Testis (tissue), 3 donors: ENCODE measurements around the gene AMOTL2. TPM values are rescaled to one million over a fixed set of nuclear protein-coding genes. Genes with fewer than 3 reads are reported as not detected.

Source experiments
- DNase-seq: peaks from one replicate; pipeline ENCODE4 v3.0.0-alpha.2; 2019
- H3K27ac ChIP-seq, 2 donors: fragments of 200-600 bp; sonication (generic); one replicate each; pipeline ENCODE4 v1.5.1; 2019
- H3K27me3 ChIP-seq: fragments of 200-600 bp; sonication (generic); one replicate; pipeline ENCODE4 v1.5.1; 2019
- H3K36me3 ChIP-seq: fragments of 200-600 bp; sonication (generic); one replicate; pipeline ENCODE4 v1.5.1; 2017; ENCODE audit warnings: low read depth; ENCODE audit errors: missing control alignments
- H3K4me1 ChIP-seq: fragments of 200-600 bp; sonication (generic); one replicate; pipeline ENCODE4 v1.5.1; 2019
- H3K4me3 ChIP-seq, 2 donors: fragments of 200-600 bp; sonication (generic); one replicate each; pipeline ENCODE4 v1.5.1; 2017 to 2019
- H3K9me3 ChIP-seq: fragments of 200-600 bp; sonication (generic); one replicate; pipeline ENCODE4 v1.5.1; 2017
- POLR2A ChIP-seq: fragments of 450-650 bp; IDR thresholded peaks from one replicate; pipeline ENCODE4 v1.6.1; 2017; ENCODE audit warnings: antibody characterized with exemption, mild to moderate bottlenecking, moderate library complexity
- WGBS, 2 donors: methylation state at CpG; one replicate each; pipeline ENCODE4 v1.1.5; 2018; 5-methylcytosine and 5-hydroxymethylcytosine counted together
- intact Hi-C: fragments of 100-400 bp; cut with DNase I; formaldehyde crosslinking; loops from one replicate; pipeline ENCODE4 v1.15.1; 2023; ENCODE audit warnings: low total_unique reads
- polyA plus RNA-seq: library from polyadenylated mRNA; stranded (reverse); fragments of 350-450 nt; fragmentation: Illumina TruSeq; extraction: RNeasy Lipid Tissue Mini Kit (QIAGEN cat#74804); gene quantifications from one replicate; pipeline ENCODE4 v1.2.3, GENCODE V29; 2014; ENCODE audit warnings: low read depth, low replicate concordance; ENCODE audit not compliant: insufficient read depth
- total RNA-seq, 2 donors: library from RNA; depleted of rRNA; stranded (reverse); fragments of >200 nt; gene quantifications; one replicate each; pipeline ENCODE4 v1.2.3, GENCODE V29; 2016
- TF ChIP-seq, protein P1 (sequence below), 3 experiments: fragments of 450-650 bp in 2 of 3; fragments of 200-600 bp in 1 of 3; sonication (generic) in 1 of 3; IDR thresholded peaks; one replicate each; pipeline ENCODE4 v1.5.1; 2016 to 2019; ENCODE audit warnings: antibody characterized with exemption in 3 of 3, mild to moderate bottlenecking in 2 of 3, moderate library complexity in 1 of 3

AMOTL2 gene
- total and polyA plus RNA-seq, 3 donors from 2014 or later = 19.6 to 61.0 (median 35.8) TPM

DNA sequence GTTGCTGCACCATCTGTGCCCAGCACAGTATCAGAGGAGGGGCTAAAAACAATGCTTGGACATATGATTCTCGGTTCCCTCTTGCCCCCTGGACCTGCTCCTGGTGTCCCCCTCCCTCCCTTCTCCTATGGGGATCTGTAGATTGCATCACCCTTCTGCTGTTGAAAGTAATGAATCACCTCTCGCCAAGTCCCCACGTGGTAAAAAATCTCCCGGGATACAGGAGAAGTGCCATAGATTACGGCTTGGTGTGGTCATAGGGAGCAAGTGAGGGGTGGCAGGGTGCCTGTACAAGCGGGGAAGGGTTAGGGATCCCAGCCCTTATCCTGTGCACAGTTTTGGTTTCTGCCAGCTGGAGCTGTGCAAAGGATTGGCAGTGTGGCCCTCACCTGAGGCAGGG, 37.7 kb downstream of the AMOTL2 start:
- Histone ChIP-seq H3K4me1 (peaks cover 23% of the 10 kb centered on the region), H3K27me3 (no peaks in the 10 kb centered on the region), H3K36me3 (no peaks in the 10 kb centered on the region), H3K9me3 (no peaks in the 10 kb centered on the region), H3K27ac (no peak overlapping the region), H3K4me3 (no peak overlapping the region)
- TF ChIP-seq, protein P1, sequence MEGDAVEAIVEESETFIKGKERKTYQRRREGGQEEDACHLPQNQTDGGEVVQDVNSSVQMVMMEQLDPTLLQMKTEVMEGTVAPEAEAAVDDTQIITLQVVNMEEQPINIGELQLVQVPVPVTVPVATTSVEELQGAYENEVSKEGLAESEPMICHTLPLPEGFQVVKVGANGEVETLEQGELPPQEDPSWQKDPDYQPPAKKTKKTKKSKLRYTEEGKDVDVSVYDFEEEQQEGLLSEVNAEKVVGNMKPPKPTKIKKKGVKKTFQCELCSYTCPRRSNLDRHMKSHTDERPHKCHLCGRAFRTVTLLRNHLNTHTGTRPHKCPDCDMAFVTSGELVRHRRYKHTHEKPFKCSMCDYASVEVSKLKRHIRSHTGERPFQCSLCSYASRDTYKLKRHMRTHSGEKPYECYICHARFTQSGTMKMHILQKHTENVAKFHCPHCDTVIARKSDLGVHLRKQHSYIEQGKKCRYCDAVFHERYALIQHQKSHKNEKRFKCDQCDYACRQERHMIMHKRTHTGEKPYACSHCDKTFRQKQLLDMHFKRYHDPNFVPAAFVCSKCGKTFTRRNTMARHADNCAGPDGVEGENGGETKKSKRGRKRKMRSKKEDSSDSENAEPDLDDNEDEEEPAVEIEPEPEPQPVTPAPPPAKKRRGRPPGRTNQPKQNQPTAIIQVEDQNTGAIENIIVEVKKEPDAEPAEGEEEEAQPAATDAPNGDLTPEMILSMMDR (IDR thresholded peaks at IDR 0.05) = no peak
- TF ChIP-seq POLR2A = no peak
- WGBS, 2 donors = 85 to 90% methylated on average over 6 of the region's 6 CpGs
- intact Hi-C loops = no loop called here
- no peak for DNase-seq

DNA sequence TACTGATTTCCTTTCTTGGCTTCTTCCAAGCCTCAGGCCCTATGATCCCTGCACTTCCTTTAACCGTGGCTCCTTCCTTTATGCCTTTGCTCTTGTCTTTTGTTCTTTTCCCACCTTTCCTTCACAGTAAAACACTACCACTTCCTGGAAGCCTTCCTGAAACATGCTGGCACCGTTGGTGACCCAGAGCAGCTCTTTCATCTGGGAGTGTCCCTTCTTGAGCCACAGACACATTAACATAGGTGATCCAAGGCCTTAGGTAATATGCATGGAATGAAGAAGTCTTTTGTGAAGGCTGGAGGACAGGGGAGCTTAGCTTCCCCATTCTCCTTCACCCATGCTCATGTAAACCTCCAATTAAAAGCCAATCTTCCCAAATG, 39.4 kb downstream of the AMOTL2 start:
- H3K27me3 ChIP-seq = no peaks in the 10 kb centered on the region
- peaks cover 32% of the 10 kb centered on the region for H3K4me1 ChIP-seq
- H3K9me3 ChIP-seq = no peaks in the 10 kb centered on the region
- H3K4me3 ChIP-seq = no peak overlapping the region
- H3K27ac ChIP-seq = no peak overlapping the region
- DNase-seq = no peak
- intact Hi-C loops = no loop called here
- 71 to 76% methylated on average over 2 of the region's 2 CpGs for WGBS, 2 donors
- TF ChIP-seq POLR2A = no peak
- no peaks in the 10 kb centered on the region for H3K36me3 ChIP-seq

DNA sequence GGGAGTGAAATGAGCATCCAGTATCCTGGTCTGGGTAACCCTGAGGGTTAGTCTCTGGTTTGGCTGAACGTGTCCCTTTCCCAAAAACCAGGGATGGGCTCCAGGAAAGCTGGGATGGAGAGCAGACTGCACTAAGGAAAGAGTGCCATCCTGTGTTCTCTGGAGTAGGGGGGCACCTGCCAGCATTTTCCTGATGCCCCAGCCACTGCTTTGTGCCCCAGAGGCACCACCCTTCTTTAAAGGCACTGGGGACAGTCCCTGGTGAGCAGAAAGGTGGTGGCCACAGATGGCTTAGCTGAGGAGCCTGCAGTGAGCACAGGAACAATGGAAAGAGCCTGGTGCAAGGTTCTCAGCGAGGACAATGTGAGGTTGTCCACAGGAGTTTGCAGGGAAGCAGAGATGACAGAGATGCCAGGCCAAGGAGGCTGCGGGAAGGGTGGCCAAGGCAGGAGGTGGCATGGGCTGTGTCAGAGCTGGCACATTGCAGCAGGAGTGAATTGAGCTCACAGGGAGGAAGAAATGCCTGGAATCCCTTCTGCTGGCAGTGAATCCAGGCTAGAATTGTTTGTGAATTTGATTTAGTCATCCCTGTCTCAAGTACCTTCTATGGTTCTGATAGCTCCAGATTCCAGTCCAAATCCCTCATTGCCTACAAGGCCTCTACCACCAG, 39.9 kb downstream of the AMOTL2 start:
- intact Hi-C loops = no loop called here
- H3K9me3 ChIP-seq = no peaks in the 10 kb centered on the region
- no peaks in the 10 kb centered on the region for H3K27me3 ChIP-seq
- TF ChIP-seq POLR2A = no peak
- TF ChIP-seq, protein P1 (IDR thresholded peaks at IDR 0.05) = no peak
- H3K4me3 ChIP-seq = no peak overlapping the region
- DNase-seq = no peak
- H3K36me3 ChIP-seq = no peaks in the 10 kb centered on the region
- peak overlapping the region; percentile 51 to 66 for H3K27ac ChIP-seq
- H3K4me1 ChIP-seq = peaks cover 32% of the 10 kb centered on the region
- WGBS, 2 donors = 17 to 91% methylated on average over 1 to 3 of the region's 3 CpGs

DNA sequence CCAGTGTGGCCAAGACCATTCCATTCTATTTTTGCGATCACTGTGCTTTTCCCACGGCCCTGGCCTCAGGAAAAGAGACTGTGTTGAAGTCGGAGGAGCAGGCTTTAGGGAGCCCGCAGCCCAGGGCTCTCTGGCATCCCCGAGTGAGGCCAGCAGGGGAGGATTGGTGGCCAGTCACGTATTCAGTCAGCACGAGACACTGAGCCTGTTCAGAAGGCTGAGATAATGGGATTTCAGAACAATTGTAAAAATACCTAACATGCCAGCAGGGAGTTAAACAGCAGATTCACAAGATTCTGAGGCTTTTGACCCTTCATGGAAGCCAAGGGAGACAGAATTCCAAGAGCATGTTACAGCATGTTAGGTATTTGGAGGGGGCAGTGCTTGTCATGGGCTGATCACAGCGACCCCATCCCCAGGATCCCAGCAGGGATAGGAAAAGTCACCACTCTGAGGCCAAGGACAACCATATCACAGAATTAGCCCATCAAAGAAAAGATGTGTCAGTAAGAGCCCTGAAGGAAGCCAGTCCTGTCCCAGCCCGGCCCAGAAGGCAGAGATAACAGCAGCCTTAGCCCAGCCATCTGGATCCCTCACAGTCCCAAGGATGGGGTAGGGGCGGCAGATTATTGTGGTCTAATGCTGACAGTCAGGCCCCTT, 40.6 kb downstream of the AMOTL2 start:
- Histone ChIP-seq H3K4me3 (no peak overlapping the region), H3K27me3 (no peaks in the 10 kb centered on the region), H3K27ac (peak overlapping the region; percentile 51 to 66), H3K9me3 (no peaks in the 10 kb centered on the region), H3K4me1 (peaks cover 32% of the 10 kb centered on the region), H3K36me3 (no peaks in the 10 kb centered on the region)
- 34 to 47% methylated on average over 10 of the region's 10 CpGs for WGBS, 2 donors
- peak; percentile 44 for DNase-seq
- intact Hi-C loops = no loop called here
- TF ChIP-seq, protein P1 (IDR thresholded peaks at IDR 0.05) = no peak
- TF ChIP-seq POLR2A = no peak

DNA sequence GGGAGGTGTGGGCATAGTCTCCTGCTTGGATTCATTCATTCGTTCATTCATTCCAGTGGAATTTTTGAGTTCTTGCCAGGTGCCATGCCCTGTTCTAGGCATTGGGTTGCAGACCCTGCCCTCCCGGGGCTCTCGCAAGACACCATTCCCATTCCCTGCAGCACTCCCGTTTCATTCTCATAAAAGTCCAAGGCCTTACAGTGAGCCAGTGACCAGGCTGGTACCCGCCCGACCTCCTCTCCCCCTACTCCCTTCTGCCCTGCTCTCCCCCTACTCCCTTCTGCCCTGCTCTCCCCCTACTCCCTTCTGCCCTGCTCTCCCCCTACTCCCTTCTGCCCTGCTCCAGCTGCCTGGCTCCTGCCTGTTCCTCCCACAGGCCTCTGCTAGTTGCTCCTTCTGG, 41.9 kb downstream of the AMOTL2 start:
- H3K4me1 ChIP-seq = peaks cover 35% of the 10 kb centered on the region
- no peak for TF ChIP-seq POLR2A
- TF ChIP-seq, protein P1 (IDR thresholded peaks at IDR 0.05) = no peak
- H3K27ac ChIP-seq = no peak overlapping the region
- 79 to 85% methylated on average over 6 of the region's 6 CpGs for WGBS, 2 donors
- intact Hi-C loops = no loop called here
- no peak overlapping the region for H3K4me3 ChIP-seq
- no peak for DNase-seq
- no peaks in the 10 kb centered on the region for H3K36me3 ChIP-seq
- H3K27me3 ChIP-seq = no peaks in the 10 kb centered on the region
- H3K9me3 ChIP-seq = no peaks in the 10 kb centered on the region
